ENCODE measurements around the gene KYNU.
"Not testable (repeated sequence)": the region's sequence is repeated elsewhere in the genome, so short reads cannot be mapped to it uniquely, and the experiment has no call there.

The KYNU gene

DNA sequence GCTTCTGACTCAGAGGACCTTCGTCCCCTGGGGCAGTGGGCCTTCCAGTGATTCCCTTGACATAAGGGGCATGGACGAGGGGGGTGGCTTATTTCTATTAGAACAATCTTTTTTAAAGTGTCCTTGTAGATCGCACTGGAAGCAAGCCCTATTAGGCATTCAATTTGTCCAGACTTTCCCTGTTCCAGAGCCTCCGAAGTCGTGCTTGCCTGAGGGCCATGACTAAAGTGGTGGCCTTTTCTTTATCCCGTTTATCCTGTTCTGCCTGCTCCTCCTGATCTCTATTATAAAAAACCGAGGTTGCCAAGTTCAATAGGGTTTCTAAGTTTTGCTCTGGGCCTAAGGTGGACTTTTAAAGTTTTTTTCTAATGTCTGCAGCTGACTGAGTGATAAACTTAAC is 26.3 kb downstream of the KYNU start:
- H3K9me3 ChIP-seq; H3K4me3 ChIP-seq; in situ Hi-C loops (cut with MboI; ENCODE audit: low sequenced_read_pairs); H3K27me3 ChIP-seq (ENCODE audit: low read depth); H3K4me1 ChIP-seq; H3K36me3 ChIP-seq (replicated peaks); DNase-seq (ENCODE audit: low spot score in 2 of 2): not testable (repeated sequence)

DNA sequence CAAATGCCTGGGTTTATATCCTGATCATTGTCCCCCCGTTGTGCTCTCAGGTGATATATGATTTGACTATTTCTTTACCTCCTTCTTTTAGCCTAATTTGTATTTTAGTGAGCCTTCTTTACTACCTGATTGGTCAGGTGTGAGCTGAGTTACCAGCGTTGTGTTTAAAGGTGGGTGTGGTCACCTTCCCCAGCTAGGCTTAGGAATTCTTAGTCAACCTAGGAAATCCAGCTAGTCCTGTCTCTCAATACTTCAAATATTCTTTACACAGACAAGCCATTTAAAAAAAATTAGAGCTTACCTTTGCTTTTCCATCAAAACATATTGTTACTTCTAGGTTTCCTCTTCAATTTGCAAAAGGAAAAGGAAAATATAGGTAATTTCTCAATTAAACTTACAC is 30.2 kb downstream of the KYNU start:
- H3K27me3 ChIP-seq (ENCODE audit: low read depth), result no peaks in the 10 kb centered on the region
- no peaks in the 10 kb centered on the region for H3K9me3 ChIP-seq
- H3K4me1 ChIP-seq, result no peaks in the 10 kb centered on the region
- no peak overlapping the region for H3K4me3 ChIP-seq
- in situ Hi-C loops (cut with MboI; ENCODE audit: low sequenced_read_pairs), result no loop called here
- no peaks in the 10 kb centered on the region for H3K36me3 ChIP-seq (replicated peaks)
- DNase-seq (ENCODE audit: low spot score in 2 of 2), result no peak

DNA sequence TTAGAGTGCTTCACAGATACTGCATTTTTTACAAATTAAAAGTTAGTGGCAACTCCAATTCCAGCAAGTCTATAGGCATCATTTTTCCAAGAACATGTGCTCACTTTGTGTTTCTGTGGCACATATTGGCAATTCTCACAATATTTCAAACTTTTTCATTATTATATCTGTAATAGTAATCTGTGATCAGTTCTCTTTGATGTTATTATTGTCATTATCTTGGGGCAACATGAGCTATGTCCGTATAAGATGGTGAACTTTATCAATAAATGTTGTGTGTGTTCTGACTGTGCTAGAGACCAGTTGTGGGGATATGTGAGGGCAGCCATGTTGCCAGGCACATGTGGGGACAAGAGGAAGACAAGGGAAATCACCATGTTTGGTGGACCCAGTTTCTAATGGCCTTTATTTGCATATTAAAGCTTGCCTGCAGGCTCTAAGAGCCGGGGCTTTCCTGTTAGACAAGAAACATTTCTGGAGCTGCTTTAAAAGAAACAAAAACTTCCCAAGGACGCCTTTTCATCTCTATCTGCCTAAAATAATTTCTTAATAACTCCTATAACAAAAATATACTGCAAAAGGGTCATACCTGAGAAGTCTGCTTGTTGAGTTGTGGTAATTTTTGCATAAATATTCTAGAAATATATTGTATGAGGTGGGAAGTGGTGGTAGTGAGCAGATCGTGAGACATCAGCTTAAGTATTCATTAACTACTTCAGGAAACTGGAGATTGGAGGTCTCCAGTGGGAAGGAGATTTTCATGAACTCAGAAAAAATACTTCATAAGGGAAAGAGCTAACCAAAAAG is 37.2 kb downstream of the KYNU start:
- Histone ChIP-seq H3K9me3 (no peaks in the 10 kb centered on the region), H3K4me3 (no peak overlapping the region), H3K36me3 (replicated peaks) (no peaks in the 10 kb centered on the region), H3K27me3 (ENCODE audit: low read depth) (no peaks in the 10 kb centered on the region), H3K4me1 (no peaks in the 10 kb centered on the region)
- in situ Hi-C loops (cut with MboI; ENCODE audit: low sequenced_read_pairs), result no loop called here
- DNase-seq (ENCODE audit: low spot score in 2 of 2), result no peak

DNA sequence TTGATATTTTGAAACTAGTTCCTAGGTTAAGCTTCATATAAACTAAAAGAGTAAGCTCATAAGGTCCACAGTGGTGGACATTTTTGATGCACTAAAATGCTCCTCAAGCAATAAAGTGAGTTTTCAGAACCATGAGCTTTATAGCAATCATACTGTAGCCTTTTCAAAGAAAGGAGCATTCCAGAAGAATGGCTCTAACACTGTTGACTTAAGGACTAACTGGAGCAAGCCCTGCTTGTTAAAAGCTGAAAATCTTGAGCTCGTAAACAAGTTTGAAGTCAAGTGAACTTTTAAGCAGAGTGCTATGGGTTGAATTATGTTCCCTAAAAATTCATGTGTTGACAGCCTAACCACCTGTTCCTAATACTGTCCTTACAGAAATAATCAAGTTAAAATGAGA is 38.0 kb downstream of the KYNU start:
- no peak for DNase-seq (ENCODE audit: low spot score in 2 of 2)
- no peaks in the 10 kb centered on the region for H3K36me3 ChIP-seq (replicated peaks)
- in situ Hi-C loops (cut with MboI; ENCODE audit: low sequenced_read_pairs), result no loop called here
- no peaks in the 10 kb centered on the region for H3K9me3 ChIP-seq
- no peaks in the 10 kb centered on the region for H3K4me1 ChIP-seq
- H3K4me3 ChIP-seq, result no peak overlapping the region
- no peaks in the 10 kb centered on the region for H3K27me3 ChIP-seq (ENCODE audit: low read depth)

DNA sequence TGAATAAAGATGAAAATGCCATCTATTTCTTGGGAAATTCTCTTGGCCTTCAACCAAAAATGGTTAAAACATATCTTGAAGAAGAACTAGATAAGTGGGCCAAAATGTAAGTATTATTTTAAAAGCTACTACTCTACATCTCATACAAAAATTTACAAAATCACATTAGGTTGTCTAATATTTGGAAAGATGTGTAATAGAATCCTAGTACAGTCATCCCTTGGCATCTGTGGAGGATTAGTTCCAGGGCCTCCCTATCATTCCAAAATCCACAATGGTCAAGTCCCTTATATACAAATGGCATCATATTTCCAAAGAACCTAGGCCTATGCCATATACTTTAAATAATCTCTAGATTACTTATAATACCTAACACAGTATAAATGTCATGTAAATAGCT is 41.2 kb downstream of the KYNU start:
- H3K4me3 ChIP-seq, result no peak overlapping the region
- DNase-seq (ENCODE audit: low spot score in 2 of 2), result no peak
- H3K36me3 ChIP-seq (replicated peaks), result no peaks in the 10 kb centered on the region
- no peaks in the 10 kb centered on the region for H3K4me1 ChIP-seq
- no peaks in the 10 kb centered on the region for H3K9me3 ChIP-seq
- in situ Hi-C loops (cut with MboI; ENCODE audit: low sequenced_read_pairs), result no loop called here
- no peaks in the 10 kb centered on the region for H3K27me3 ChIP-seq (ENCODE audit: low read depth)

DNA sequence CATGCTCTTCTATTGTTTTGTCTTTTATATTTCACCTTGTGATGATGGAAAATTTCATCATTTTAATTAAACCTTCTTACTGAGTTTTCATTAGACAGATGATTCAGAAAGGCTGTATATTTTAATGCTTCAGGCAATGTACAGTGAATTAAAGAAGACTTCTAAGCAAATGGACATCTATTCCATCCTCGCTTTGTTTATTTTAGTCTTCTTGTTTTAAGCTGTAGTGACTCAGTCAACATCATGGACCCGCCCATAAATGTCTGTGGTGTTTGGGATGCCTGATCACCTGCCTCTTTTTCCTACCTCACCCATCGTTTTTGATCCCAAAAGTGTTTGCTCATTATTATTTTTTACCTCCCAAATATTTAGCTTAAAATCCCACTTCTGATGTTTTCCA is 43.1 kb downstream of the KYNU start:
- no peaks in the 10 kb centered on the region for H3K27me3 ChIP-seq (ENCODE audit: low read depth)
- H3K4me1 ChIP-seq, result no peaks in the 10 kb centered on the region
- no peak overlapping the region for H3K4me3 ChIP-seq
- H3K9me3 ChIP-seq, result no peaks in the 10 kb centered on the region
- no peaks in the 10 kb centered on the region for H3K36me3 ChIP-seq (replicated peaks)
- no peak for DNase-seq (ENCODE audit: low spot score in 2 of 2)
- in situ Hi-C loops (cut with MboI; ENCODE audit: low sequenced_read_pairs), result no loop called here

DNA sequence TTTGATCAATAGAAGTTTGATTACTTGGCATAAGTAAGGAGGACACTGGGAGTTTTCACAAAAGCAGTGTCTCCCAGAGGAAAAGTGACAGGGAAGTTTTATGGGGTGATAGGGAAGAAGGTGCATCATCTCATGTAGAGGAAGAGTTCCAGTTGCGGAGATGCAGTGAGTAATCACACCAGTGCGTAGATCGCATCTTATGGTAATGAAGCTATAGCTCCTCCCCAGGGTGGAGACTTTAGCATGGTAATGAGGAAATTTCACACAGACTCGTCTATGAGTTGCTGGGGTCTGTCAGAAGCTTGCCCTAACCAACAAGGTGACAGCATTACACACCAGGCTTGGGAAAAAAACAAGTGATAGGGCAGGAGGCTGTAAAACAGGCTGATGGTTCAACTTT is 49.0 kb downstream of the KYNU start:
- H3K9me3 ChIP-seq, result no peaks in the 10 kb centered on the region
- no peaks in the 10 kb centered on the region for H3K27me3 ChIP-seq (ENCODE audit: low read depth)
- H3K4me1 ChIP-seq, result no peaks in the 10 kb centered on the region
- DNase-seq (ENCODE audit: low spot score in 2 of 2), result no peak
- no peak overlapping the region for H3K4me3 ChIP-seq
- no peaks in the 10 kb centered on the region for H3K36me3 ChIP-seq (replicated peaks)
- in situ Hi-C loops (cut with MboI; ENCODE audit: low sequenced_read_pairs), result no loop called here

DNA sequence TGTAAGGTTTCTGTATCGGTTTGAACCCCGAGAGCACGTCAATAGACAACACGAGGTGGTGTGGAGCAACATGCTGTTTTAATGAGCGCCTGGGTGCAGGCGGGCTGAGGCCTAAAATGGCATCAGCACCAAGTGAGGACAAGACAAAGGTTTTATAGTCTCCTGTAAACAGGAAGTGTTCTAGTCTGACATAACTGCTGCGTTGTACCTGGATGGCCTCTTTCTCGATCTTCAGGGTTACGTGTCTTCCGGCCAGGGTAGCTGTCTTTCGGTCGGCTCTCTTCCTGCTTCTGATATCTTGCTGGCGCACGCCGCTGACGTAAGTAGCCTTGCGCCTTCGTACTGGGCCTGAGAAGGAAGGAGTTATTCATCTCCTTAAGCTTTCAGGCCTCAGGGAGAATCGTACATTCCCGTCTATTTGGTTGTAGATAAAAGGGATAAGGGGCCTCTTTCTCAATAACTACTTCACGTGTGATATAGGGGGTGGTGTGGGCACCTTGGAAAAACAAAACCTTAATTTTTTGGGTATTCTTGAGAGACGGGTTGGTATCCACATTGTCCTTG is 53.5 kb downstream of the KYNU start:
- no peaks in the 10 kb centered on the region for H3K4me1 ChIP-seq
- no peaks in the 10 kb centered on the region for H3K36me3 ChIP-seq (replicated peaks)
- H3K27me3 ChIP-seq (ENCODE audit: low read depth), result no peaks in the 10 kb centered on the region
- no peak overlapping the region for H3K4me3 ChIP-seq
- H3K9me3 ChIP-seq, result no peaks in the 10 kb centered on the region
- no peak for DNase-seq (ENCODE audit: low spot score in 2 of 2)
- in situ Hi-C loops (cut with MboI; ENCODE audit: low sequenced_read_pairs), result no loop called here

DNA sequence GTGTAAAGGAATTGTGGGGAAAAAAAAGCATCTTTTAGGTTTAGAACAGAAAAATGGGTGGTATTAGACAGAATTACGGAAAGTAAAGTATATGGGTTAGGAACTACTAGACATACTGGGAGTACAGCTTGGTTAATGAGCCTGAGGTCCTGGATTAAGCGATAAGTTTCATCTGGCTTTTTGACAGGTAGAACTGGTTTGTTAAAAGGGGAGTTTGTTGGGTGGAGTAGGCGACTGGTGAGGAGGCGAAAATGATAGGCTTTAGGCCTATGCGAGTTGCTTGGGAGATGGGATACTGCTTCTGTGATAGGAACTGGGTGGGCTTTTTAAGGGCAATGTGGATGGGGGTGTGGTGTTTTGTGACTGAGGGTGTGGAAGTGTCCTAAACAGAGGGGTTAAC is 56.5 kb downstream of the KYNU start:
- in situ Hi-C loops (cut with MboI; ENCODE audit: low sequenced_read_pairs), result no loop called here
- DNase-seq (ENCODE audit: low spot score in 2 of 2), result no peak
- no peaks in the 10 kb centered on the region for H3K36me3 ChIP-seq (replicated peaks)
- H3K9me3 ChIP-seq, result no peaks in the 10 kb centered on the region
- H3K27me3 ChIP-seq (ENCODE audit: low read depth), result no peaks in the 10 kb centered on the region
- no peaks in the 10 kb centered on the region for H3K4me1 ChIP-seq
- no peak overlapping the region for H3K4me3 ChIP-seq

DNA sequence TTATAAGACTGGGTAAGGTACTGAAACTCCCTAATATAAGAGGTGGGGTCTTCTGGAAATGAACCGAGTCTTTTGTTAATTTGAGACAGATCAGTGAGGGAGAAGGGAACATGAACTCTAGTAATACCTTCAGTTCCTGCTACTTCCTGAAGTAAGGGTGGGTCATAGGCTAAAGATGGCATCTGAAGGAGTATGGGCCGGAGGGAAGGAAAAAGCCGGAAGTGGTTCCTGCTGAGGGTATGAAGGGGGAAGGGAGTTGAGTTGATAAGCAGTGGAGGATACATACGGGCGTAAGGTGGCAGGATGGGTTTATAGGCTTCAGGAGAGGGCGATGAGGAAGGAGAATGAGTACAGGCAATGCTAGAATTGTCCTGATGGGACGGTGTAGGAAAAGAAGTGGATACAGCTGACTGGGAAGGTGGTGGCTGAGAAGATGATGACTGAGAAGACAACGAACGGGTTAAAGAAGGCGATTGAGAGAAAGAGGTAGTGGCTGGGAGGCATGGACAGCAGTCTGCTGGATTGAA is 58.2 kb downstream of the KYNU start:
- Histone ChIP-seq H3K4me3 (no peak overlapping the region), H3K36me3 (replicated peaks) (no peaks in the 10 kb centered on the region), H3K9me3 (no peaks in the 10 kb centered on the region), H3K27me3 (ENCODE audit: low read depth) (no peaks in the 10 kb centered on the region), H3K4me1 (no peaks in the 10 kb centered on the region)
- in situ Hi-C loops (cut with MboI; ENCODE audit: low sequenced_read_pairs), result no loop called here
- DNase-seq (ENCODE audit: low spot score in 2 of 2), result no peak

DNA sequence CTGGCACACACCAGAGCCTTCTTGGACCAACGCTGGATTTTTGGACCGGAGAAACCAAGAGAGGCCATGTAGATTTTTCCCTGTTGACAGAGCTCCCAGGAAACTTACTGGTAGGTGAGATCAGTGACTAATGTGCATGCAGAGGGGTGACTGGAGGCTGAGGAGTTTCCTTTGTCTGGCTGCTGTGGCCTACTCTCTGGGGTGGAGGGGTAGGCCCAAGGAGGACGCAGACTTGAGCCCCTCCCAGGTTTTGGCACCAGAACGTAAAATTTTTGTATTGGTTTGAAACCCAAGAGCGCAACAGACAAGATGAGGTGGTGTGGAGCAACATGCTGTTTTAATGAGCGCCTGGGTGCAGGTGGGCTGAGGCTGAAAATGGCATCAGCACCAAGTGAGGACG is 59.2 kb downstream of the KYNU start:
- no peaks in the 10 kb centered on the region for H3K27me3 ChIP-seq (ENCODE audit: low read depth)
- no peak for DNase-seq (ENCODE audit: low spot score in 2 of 2)
- H3K4me3 ChIP-seq, result no peak overlapping the region
- no peaks in the 10 kb centered on the region for H3K36me3 ChIP-seq (replicated peaks)
- H3K4me1 ChIP-seq, result no peaks in the 10 kb centered on the region
- H3K9me3 ChIP-seq, result no peaks in the 10 kb centered on the region
- in situ Hi-C loops (cut with MboI; ENCODE audit: low sequenced_read_pairs), result no loop called here

DNA sequence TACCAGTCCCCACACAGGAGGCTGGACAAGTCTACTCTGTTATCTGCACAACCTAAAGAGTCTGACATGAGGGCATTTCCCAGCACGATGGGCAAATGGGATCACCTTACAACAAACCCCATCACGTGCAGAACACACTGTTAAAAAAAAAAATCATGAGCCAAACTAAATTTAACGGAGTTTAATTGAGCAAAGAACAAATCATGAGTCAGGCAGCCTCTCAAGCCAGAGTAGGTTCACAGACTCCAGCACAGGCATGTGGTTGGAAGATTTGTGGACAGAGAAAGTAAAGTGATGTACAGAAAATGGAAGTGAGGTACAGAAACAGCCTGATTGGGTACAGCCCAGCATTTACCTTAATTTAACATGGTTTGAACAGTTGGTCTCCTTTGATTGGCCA is 59.9 kb downstream of the KYNU start:
- no peaks in the 10 kb centered on the region for H3K4me1 ChIP-seq
- no peaks in the 10 kb centered on the region for H3K9me3 ChIP-seq
- H3K27me3 ChIP-seq (ENCODE audit: low read depth), result no peaks in the 10 kb centered on the region
- no peaks in the 10 kb centered on the region for H3K36me3 ChIP-seq (replicated peaks)
- no peak for DNase-seq (ENCODE audit: low spot score in 2 of 2)
- in situ Hi-C loops (cut with MboI; ENCODE audit: low sequenced_read_pairs), result no loop called here
- H3K4me3 ChIP-seq, result no peak overlapping the region

DNA sequence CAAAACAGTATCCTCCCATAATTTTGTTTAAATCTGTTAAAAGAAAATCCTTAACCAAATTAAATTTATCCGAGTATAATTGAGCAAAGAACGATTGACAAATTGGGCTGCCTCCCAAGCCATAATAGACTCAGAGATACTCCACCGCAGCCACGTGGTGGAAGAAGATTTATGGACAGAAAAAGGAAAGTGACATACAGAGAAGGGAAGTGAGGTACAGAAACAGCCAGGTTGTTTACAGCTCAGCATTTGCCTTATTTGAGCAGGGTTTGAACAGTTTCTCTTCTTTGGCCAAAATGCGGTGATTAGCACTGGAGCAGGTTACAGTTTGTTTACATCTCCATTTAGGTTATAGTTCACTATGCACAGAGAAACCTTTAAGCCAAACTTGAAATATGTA is 60.8 kb downstream of the KYNU start:
- H3K36me3 ChIP-seq (replicated peaks), result no peaks in the 10 kb centered on the region
- no peak overlapping the region for H3K4me3 ChIP-seq
- DNase-seq (ENCODE audit: low spot score in 2 of 2), result no peak
- H3K27me3 ChIP-seq (ENCODE audit: low read depth), result no peaks in the 10 kb centered on the region
- no peaks in the 10 kb centered on the region for H3K9me3 ChIP-seq
- in situ Hi-C loops (cut with MboI; ENCODE audit: low sequenced_read_pairs), result no loop called here
- no peaks in the 10 kb centered on the region for H3K4me1 ChIP-seq

DNA sequence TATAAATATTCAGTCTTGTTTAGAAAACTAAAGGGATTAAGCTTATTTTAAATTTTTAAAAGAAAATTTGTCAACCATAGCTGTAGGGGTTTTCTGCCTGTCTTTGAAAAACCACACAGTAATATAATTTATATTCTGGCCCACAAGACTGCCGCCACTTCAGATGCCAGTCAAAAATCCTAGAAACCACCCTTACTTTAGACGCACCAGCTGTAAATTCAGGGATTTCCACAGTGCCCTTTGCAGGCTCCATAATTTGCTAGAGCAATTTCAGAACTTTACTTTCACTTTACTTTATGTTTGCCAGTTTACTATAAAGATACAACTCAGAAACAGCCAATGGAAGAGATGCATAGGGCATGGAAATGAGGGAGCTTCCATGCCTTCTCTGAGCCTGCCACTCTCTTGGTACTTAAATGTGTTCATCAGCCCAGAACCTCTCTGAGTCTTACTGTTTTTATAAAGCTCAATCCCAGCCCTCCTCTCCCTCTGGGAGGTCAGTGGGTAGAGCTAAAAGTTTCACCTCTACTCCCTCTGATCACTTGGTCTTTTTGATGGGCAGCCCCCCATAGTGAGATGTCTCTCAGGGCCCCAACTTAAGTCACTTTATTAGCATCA is 63.3 kb downstream of the KYNU start:
- no peak overlapping the region for H3K4me3 ChIP-seq
- in situ Hi-C loops (cut with MboI; ENCODE audit: low sequenced_read_pairs), result no loop called here
- H3K4me1 ChIP-seq, result no peaks in the 10 kb centered on the region
- no peaks in the 10 kb centered on the region for H3K27me3 ChIP-seq (ENCODE audit: low read depth)
- H3K36me3 ChIP-seq (replicated peaks), result no peaks in the 10 kb centered on the region
- DNase-seq (ENCODE audit: low spot score in 2 of 2), result no peak
- no peaks in the 10 kb centered on the region for H3K9me3 ChIP-seq

Measured in HAP-1 (cell line).